Progenitor cell of endocrine pancreas (in vitro differentiated cells): ENCODE data around the gene WDFY4. TPM values are rescaled to one million over a fixed set of nuclear protein-coding genes. Genes with fewer than 3 reads are reported as not detected.

Experiments
- DNase-seq: peaks from one replicate; pipeline ENCODE4 v3.0.0; 2021; ENCODE audit warnings: low spot score; ENCODE audit not compliant: unreplicated experiment
- H3K27ac Mint-ChIP-seq: 2 replicates; pipeline ENCODE4 v1.8.0; 2021; ENCODE audit warnings: mild to moderate bottlenecking, moderate library complexity, mixed read lengths
- H3K27me3 Mint-ChIP-seq: 2 replicates; pipeline ENCODE4 v1.8.0; 2021; ENCODE audit warnings: mixed read lengths
- H3K36me3 Mint-ChIP-seq: 2 replicates; pipeline ENCODE4 v1.8.0; 2022; ENCODE audit warnings: mixed read lengths; ENCODE audit not compliant: insufficient read depth
- H3K4me1 Mint-ChIP-seq: 2 replicates; pipeline ENCODE4 v1.8.0; 2021; ENCODE audit warnings: low read depth, mixed read lengths
- H3K4me3 Mint-ChIP-seq: 2 replicates; pipeline ENCODE4 v1.8.0; 2021; ENCODE audit warnings: low read depth, mild to moderate bottlenecking, moderate library complexity, mixed read lengths
- H3K9me3 Mint-ChIP-seq: 2 replicates; pipeline ENCODE4 v1.8.0; 2021; ENCODE audit warnings: low read depth, mixed read lengths
- total RNA-seq: library from RNA; stranded (reverse); gene quantifications from 2 replicates; pipeline ENCODE4 v1.2.1, GENCODE V29; 2021
- TF ChIP-seq, protein P1 (sequence below): fragments of 200-600 bp; sonication (generic); IDR thresholded peaks from one replicate; pipeline ENCODE4 v1.5.0; 2021; ENCODE audit warnings: antibody characterized with exemption, mild to moderate bottlenecking; ENCODE audit not compliant: unreplicated experiment

Gene WDFY4
- total RNA-seq, 1 donor from 2014 or later: 0.07 TPM

DNA sequence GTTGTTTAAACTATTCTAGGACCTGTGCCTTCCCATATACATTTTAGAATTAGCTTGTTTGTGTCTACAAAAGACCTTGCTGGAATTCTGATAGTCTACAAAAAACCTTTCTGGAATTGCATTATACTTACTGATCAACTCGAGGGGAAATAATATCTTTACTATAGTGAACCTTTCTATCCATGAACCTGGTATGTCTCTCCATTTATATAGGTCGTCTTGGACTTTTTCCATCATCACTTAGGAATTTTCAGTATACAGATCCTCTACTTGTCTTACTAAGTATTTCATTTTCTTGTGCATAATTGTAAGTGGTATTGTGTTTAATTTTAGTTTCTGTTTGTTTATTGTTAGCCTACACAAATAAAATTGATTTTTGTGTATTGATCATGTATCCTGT is 101.1 kb downstream of the WDFY4 start:
- peaks cover 9% of the 10 kb centered on the region for H3K9me3 Mint-ChIP-seq
- DNase-seq: no peak
- no peak overlapping the region for H3K4me3 Mint-ChIP-seq
- H3K27me3 Mint-ChIP-seq: peaks cover 12% of the 10 kb centered on the region
- H3K27ac Mint-ChIP-seq: no peak overlapping the region
- H3K36me3 Mint-ChIP-seq: no peaks in the 10 kb centered on the region
- TF ChIP-seq, protein P1, sequence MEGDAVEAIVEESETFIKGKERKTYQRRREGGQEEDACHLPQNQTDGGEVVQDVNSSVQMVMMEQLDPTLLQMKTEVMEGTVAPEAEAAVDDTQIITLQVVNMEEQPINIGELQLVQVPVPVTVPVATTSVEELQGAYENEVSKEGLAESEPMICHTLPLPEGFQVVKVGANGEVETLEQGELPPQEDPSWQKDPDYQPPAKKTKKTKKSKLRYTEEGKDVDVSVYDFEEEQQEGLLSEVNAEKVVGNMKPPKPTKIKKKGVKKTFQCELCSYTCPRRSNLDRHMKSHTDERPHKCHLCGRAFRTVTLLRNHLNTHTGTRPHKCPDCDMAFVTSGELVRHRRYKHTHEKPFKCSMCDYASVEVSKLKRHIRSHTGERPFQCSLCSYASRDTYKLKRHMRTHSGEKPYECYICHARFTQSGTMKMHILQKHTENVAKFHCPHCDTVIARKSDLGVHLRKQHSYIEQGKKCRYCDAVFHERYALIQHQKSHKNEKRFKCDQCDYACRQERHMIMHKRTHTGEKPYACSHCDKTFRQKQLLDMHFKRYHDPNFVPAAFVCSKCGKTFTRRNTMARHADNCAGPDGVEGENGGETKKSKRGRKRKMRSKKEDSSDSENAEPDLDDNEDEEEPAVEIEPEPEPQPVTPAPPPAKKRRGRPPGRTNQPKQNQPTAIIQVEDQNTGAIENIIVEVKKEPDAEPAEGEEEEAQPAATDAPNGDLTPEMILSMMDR: no peak
- H3K4me1 Mint-ChIP-seq: no peaks in the 10 kb centered on the region

DNA sequence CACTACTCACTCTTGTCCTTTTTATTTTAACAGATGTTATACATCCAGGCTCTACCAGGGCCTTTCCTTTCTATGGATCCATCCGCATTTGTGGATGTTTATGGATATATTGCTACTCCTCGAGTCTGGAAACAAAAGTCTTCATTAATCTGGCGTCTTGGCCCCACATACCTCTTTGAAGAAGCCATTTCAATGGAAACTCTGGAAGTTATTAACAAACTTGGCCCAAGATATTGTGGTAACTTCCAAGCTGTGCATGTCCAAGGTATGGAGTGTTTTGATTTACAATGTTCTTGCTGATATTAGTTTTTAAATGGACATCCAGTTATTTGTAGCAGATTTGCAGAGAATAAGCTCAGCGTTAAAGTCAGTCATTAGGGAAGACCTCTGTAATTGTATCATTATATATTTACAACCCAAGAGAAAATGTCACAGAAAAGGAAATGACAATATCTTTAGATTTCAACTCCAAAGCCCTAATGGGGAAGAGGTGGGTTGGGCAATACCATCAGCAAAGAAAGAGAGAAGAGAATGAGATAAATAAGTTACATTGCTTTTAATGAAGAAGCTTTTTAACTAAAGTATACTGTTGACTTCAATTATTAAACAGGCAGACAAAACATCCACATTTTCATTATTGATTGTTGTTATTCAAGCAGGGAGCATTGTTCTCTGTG is 102.1 kb downstream of the WDFY4 start:
- Mint-ChIP-seq H3K27me3 (peaks cover 12% of the 10 kb centered on the region), H3K36me3 (no peaks in the 10 kb centered on the region), H3K4me3 (no peak overlapping the region), H3K9me3 (peaks cover 9% of the 10 kb centered on the region), H3K27ac (no peak overlapping the region), H3K4me1 (no peaks in the 10 kb centered on the region)
- DNase-seq: no peak
- TF ChIP-seq, protein P1: no peak

DNA sequence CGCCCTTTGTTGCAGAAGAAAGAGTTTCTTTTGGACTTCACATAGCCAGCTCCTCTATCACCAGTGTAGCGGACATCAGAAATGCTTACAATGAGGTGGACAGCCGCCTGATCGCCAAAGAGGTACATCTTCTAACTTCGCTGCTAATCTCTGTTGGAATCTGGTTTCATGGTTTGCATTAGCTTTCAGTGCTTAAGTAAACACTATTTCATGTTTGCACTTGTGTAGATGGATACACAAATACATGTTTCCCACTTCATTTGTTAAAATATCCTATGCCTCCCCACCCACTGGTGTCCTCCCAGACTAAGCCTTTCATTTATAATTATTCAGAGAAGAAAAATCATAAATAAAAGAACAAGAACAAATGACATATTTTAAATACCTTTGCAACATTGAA is 103.9 kb downstream of the WDFY4 start:
- peaks cover 11% of the 10 kb centered on the region for H3K27me3 Mint-ChIP-seq
- no peak overlapping the region for H3K4me3 Mint-ChIP-seq
- no peaks in the 10 kb centered on the region for H3K36me3 Mint-ChIP-seq
- peaks cover 9% of the 10 kb centered on the region for H3K9me3 Mint-ChIP-seq
- H3K27ac Mint-ChIP-seq: no peak overlapping the region
- DNase-seq: no peak
- H3K4me1 Mint-ChIP-seq: no peaks in the 10 kb centered on the region
- TF ChIP-seq, protein P1: no peak

DNA sequence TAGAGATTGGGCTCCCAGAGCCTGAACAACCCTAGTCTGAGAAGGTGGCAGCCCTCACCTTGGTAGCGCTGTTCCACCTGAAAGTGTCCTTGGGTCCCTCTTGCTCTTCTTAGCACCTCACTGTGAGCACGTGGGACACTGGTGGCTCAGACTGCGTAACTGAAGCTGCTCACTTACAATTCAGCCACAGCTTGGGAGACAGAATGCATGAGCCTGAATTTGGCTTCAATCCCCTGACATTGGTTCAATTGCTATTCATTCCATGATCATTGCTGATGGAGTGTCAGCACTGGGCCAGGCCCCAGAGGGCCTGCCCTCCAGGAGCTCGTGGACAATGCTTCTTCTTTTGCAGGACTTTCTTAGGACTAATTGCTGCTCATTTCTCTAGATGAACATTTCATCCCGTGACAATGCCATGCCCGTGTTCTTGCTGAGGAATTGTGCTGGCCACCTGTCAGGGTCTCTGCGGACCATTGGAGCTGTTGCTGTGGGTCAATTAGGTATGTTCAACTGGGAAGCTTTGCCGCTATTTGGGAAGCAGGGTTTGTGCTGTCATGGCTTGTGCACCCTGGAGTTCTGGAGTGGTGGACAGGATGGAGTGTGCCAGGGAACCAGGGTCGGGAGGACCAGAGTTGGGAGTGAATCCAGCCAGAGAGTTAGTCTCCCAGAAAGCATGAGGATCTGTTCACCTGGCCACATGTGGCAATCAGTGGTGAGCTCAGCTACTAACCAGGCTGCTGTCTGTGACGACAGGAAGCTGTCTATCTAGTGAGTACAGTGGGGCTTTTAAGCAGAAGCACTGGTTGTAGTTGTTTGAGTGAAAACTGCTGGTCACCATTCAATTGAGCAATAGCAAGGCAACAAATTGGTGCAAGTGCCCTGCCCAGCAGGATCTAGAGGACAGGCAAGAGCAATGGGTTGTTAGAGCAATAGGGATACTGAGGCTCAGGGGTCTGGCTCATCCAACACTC is 105.1 kb downstream of the WDFY4 start:
- Mint-ChIP-seq H3K4me3 (no peak overlapping the region), H3K36me3 (no peaks in the 10 kb centered on the region), H3K27ac (no peak overlapping the region), H3K27me3 (peaks cover 11% of the 10 kb centered on the region), H3K9me3 (peaks cover 9% of the 10 kb centered on the region), H3K4me1 (no peaks in the 10 kb centered on the region)
- DNase-seq: no peak
- TF ChIP-seq, protein P1: no peak

DNA sequence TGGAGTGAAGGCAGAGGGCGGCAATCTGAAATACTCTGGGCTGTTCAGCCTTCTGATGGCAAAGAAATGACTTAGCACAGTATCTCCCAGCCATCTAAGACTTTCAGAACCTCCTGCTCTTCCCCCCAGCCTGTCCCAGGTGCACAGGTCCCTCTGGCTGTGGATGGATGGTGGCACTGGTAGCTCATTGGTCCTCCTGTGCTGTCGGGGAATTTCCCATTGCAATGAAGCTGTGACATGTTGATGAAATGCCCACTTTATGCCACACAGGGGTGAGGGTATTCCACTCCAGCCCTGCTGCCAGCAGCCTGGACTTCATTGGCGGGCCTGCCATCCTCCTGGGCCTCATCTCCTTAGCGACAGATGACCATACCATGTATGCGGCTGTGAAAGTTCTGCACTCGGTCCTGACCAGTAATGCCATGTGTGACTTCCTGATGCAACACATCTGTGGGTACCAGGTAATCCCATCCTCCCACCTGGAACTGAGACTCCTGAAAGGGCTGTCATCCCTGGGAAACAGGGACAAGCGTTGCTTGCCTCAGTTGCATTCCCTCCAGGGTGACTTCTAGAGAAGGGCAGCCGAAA is 105.9 kb downstream of the WDFY4 start:
- TF ChIP-seq, protein P1: no peak
- Mint-ChIP-seq H3K27ac (no peak overlapping the region), H3K36me3 (no peaks in the 10 kb centered on the region), H3K4me3 (no peak overlapping the region), H3K4me1 (no peaks in the 10 kb centered on the region), H3K9me3 (peaks cover 5% of the 10 kb centered on the region), H3K27me3 (peaks cover 11% of the 10 kb centered on the region)
- no peak for DNase-seq
